Upper lobe of left lung (tissue), 4 donors: ENCODE data around the gene DMRTA2.

ENCODE experiments used
- CTCF ChIP-seq, 6 experiments: fragments of 450-650 bp in 4 of 6; fragments of 200-600 bp in 2 of 6; sonication (generic) in 2 of 6; IDR thresholded peaks; one replicate each; pipeline ENCODE4 v1.5.1; 2016 to 2019; ENCODE audit warnings: antibody characterized with exemption in 6 of 6
- EP300 ChIP-seq, 4 donors: sonication (generic); formaldehyde crosslinking; IDR thresholded peaks; one replicate each; pipeline ENCODE4 v1.5.1; 2017; ENCODE audit warnings: antibody characterized with exemption in 4 of 4, control low read depth in 2 of 4
- POLR2A ChIP-seq, 4 donors: fragments of 450-650 bp; IDR thresholded peaks; one replicate each; pipeline ENCODE4 v1.5.1; 2016 to 2017; ENCODE audit warnings: antibody characterized with exemption in 4 of 4, mild to moderate bottlenecking in 2 of 4
- POLR2AphosphoS5 ChIP-seq, 2 donors: sonication (generic); formaldehyde crosslinking; IDR thresholded peaks; one replicate each; pipeline ENCODE4 v1.5.1; 2017; ENCODE audit warnings: antibody characterized with exemption in 2 of 2

GRCh38 chr1:50419907-50420677 lies 3.2 kb downstream of the DMRTA2 start:
- TF ChIP-seq CTCF (IDR thresholded peaks at IDR 0.05) (no peak), POLR2A (IDR thresholded peaks at IDR 0.05) (no peak), POLR2AphosphoS5 (IDR thresholded peaks at IDR 0.05) (no peak), EP300 (IDR thresholded peaks at IDR 0.05) (no peak)
